ENCODE measurements around the gene SLC27A5.
"Not testable (repeated sequence)": the region's sequence is repeated elsewhere in the genome, so short reads cannot be mapped to it uniquely, and the experiment has no call there.

The SLC27A5 gene

GRCh38 chr19:58521651-58522050, 9.9 kb upstream of the SLC27A5 start:
- DNase-seq, result no peak

- DNase-seq, result no peak
These were observed 8.4 kb upstream of the SLC27A5 start for GRCh38 chr19:58520257-58520599.

DNA sequence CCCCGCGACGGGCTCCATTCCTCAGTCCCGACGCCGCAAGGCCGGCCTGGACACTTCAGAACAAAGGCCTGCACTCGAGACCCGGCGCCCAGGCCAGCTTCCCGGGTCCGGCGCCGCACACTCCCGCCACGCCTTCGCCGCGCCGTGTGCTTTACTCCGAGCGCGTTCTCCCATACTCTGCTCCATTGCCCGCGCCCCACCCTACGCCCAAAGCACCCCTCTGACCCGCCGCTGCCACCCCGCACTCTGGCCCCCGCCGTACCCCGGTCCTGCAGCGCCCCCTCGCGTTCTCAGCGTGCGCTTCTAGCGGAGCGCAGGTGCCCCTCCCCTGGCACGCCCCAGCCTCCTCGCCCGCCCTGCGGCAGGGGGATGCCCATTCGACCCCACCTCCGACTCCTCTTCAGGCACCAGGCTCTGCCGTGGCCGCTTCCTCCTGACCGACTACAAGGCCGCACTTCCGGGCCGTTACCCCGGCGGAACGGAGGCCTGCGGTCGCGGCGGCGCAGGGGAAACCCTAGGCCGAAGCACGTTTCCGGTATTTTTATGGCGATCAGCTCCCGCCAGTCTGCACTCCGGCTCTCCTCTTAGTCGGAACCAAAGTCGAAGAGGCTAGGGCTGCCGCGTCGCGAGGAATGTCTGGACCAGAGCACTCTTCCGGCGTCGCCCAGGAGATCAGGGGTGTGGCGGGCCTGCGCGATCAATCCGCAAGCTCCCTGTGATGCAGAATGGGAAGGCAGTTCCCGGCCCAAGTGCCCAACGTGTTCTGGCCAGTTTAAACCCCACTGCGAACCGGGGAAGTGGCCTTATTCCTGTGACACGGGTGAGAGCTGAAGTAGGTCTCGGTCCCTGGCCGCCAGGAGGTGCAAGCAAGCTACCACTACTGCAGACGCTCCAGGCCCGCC, 7.8 kb upstream of the SLC27A5 start, which contains the start of gene ZBTB45:
Gene ZBTB45, minus strand, starts transcription at position 456 of the 902 bp plus-strand sequence. CDS start 2,137 bp downstream, outside the sequence.
- peak; percentile 94 to 95 for DNase-seq

- DNase-seq, result peak; percentile 71 to 73
These were observed 7.2 kb upstream of the SLC27A5 start for GRCh38 chr19:58519087-58519354.

DNA sequence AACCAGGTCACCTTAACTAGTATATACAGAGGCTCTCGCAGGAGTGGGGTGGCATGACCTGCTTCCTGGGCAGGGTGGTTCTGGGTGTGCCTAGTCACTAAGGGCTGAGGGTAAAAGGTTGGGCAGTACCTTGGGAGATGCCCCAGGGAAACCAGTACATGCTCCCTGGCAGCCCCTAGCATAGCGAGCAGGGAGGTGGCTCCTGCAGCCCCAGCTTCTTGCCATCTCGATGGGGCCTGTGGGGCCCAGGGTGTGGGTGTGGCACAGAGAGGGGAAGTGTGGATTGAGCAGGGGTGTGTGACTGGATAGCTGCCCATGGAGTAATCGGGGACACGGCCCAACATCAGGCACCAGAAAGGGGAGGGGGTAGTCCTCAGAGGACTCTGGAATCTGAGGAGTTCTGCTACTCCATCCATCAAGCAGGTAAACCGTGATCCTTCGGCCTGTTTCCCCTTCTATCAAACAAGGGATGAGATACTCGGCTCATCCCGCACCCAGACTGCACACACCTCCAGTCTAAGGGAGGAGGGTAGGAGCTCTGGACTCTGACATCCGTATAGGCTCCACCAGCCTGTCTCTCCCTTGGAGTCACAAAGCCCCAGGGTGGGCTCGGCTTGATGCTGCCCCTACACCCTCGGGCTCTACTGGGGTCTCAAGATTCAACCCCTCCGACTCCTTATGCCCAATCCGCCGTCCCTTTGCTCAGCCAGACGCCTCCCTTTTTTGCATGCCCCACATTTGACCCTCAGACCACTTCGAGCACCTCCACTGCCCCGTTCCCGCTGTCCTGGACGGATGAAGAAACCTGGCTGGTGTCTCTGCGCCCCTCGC, 6.7 kb upstream of the SLC27A5 start:
- peak in 1 of 2 experiments; percentile 46 for DNase-seq

DNA sequence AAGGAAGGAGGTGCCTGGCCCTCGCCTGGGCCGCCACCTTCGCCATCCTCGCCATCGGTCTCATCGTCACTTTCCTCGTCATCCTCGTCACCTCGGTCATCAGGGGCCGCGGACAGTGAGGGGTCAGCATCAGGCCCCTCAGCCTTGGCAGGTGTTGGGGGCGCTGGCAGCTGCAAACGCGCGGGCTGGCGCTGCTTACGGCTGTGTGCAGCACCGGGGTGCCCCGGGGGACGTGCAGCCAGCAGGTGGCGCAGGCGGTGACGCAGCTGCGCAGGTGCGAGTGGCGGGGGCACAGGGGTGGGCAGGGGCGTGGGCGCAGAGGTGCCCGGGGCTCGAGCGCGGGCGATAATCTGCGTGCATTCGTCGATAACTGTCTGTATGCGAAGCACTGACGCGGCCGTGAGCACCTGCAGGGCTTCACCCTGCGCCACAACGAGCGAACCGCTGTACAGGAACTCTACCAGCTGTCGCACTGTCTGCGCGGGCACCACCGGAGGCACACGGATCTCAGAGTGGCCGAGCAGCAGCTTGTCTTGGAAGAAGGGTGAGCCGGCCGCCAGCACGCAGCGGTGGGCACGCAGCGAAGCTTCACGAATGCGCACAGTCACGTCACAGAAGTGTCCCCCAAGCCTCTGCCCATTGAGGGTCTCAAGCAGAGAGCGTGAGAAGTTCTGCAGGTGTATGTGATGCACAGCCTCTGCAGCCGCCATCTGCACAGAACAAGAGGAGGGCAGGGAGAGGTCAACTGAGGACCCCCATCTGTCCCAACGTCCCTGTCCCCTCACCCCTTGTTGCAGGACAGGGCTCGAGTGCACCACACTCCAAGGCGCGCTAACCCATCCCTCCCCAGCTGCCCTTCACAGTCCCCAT, 5.4 kb upstream of the SLC27A5 start:
- DNase-seq, result peak in 1 of 2 experiments; percentile 32

DNA sequence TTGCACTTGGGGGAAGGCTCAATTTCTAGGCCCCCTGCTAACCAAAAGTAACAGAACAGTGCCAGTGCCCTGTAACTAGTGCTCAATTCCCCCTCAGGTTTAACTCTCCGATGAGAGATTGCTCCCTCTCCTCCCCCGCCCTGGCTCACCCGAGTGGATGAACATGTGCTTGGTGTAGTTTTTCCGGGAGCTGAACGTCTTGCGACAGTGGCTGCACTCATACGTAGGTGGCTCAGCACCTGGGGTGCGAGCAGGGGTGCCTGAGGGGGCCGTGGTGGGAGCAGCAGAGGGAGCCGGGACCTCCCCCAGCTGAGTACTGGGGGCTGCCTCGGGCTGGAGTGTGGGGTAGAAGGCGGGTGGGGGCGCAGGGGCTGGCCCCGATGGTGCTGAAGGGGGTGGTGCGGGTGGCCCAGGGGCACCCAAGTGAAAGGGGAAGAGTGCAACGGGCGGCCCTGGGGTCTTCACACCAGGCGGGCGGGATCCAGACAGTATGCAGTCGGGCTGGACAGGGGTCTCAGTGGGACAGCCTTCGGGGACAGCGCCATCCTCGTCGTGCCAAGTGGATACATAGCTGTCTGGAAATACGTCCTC, 4.5 kb upstream of the SLC27A5 start:
- DNase-seq, result no peak

DNA sequence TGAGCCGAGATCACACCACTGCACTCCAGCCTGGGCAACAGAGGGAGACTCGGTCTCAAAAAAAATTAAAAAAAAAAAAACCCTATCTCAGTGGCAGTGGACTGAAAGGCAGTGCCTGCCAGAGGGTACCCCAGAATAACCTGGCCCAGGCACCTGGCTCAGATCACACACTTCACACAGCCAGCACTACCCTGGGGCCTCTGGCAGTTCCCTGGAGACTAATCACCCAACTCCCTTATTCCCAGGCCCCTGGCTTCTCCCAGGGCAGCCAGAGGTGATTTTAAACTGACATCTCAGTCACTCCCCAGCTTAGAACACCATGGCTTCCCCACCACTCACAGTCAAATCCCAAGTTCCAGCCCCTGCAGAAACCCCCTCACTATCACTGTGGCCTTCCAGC, 3.5 kb upstream of the SLC27A5 start:
- no peak for DNase-seq

DNA sequence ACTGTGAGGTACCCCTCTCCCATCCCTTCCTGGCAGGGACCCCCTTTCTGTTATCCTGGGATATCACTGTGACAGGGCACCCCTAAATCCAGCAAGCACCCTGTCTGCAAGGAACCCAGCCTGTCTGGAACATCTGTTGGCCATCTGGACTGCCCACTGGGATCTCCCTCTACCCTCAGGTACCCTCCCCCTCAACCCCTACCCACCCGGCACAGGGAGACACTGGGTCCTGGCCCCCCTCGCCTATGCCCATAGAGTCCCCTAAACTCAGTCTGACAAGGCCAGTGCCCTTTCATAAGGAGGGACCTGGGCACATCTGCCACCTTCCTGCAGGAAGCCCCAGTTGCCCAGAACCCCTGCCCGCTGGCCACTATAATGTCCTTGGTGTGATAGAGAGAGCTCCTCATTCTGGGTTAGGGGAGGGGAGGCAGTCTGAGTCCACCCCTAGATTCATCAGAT, 2.8 kb upstream of the SLC27A5 start:
- DNase-seq, result no peak

DNA sequence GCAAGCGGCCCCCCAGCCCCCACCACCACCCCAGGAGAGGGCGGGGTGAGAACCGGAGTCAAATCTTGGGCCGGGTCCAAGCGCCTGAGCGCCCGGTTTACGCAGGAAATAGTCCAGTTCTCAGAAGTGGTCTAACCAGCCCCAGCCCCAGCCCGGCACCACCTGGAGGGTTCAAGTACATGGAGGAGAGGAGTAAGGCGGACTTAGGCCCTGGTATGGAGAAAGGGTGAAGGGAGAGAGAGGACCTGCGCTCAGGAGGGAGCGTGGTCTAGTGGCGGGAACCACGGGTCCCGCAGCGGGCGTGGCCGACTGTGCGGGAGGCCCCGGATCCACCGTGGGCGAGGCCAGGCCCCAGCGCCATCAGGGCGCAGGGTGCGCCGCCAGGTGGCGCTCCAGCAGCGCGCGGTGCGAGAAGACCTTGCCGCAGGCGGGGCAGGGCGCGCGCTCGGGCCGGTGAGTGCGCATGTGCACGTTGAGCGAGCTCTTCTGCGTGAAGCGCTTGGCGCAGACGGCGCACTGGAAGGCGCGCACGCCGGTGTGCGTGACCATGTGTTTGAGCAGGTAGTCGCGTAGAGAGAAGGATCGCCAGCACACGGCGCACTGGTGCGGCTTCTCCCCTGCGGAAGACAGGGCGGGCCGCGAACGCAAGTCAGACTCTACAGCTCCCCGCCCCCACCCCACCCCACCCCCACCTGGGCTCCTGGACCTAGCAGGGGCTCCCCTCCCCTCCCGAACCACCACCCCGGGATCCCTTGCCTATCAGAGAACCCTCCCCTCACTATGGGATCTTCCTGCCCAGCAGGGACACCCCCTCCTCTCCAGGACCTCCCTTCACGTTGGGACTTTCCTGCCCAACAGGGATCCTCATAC, 2.1 kb upstream of the SLC27A5 start:
- DNase-seq, result peak; percentile 98

DNA sequence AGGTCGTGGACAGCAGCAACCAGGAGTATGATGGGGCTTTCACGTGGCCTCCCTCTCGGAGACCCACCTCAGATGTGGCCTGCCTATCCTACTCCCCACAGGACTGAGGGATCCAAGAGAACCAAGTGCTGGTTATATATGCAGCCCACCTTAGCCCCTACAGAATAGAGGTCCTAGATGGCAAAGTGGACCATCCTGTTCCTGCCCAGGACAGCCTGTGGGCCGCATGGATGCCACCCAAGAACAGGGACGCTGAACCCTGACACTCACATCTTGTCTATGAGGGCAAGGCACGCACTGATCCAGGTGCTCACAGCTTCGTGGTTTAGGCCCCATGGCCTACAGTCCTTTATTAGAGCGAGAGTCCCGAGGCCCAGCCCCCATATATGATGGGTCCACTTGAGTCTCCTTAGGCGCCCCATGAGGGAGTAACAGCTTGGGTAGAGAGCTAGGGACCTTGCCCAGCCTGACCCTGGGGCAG, 1.5 kb upstream of the SLC27A5 start:
- no peak for DNase-seq

GRCh38 chr19:58510084-58510862, 1.5 kb downstream of the SLC27A5 start:
- no peak for DNase-seq

GRCh38 chr19:58509731-58510083, 2.1 kb downstream of the SLC27A5 start:
- no peak for DNase-seq

DNA sequence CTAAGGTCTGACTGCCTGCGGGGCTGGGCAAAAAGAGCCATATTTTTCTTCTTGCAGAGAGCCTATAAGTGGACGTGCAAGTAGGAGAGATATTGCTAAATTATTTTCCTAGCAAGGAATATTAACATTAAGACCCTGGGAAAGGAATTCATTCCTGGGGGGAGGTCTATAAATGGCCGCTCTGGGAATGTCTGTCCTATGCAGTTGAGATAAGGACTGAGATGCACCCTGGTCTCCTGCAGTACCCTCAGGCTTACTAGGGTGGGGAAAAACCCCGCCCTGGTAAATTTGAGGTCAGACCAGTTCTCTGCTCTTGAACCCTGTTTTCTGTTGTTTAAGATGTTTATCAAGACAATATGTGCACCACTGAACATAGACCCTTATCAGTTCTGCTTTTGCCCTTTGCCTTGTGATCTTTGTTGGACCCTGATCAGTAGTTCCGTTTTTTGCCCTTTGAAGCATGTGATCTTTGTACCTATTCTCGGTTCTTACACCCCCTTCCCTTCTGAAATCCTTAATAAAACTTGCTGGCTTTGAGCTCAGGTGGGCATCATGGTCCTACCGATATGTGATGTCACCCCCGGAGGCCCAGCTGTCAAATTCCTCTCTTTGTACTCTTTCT, 4.1 kb downstream of the SLC27A5 start:
- DNase-seq, result not testable (repeated sequence)

- no peak for DNase-seq
These were observed 11.6 kb downstream of the SLC27A5 start for GRCh38 chr19:58500242-58500641.

DNA sequence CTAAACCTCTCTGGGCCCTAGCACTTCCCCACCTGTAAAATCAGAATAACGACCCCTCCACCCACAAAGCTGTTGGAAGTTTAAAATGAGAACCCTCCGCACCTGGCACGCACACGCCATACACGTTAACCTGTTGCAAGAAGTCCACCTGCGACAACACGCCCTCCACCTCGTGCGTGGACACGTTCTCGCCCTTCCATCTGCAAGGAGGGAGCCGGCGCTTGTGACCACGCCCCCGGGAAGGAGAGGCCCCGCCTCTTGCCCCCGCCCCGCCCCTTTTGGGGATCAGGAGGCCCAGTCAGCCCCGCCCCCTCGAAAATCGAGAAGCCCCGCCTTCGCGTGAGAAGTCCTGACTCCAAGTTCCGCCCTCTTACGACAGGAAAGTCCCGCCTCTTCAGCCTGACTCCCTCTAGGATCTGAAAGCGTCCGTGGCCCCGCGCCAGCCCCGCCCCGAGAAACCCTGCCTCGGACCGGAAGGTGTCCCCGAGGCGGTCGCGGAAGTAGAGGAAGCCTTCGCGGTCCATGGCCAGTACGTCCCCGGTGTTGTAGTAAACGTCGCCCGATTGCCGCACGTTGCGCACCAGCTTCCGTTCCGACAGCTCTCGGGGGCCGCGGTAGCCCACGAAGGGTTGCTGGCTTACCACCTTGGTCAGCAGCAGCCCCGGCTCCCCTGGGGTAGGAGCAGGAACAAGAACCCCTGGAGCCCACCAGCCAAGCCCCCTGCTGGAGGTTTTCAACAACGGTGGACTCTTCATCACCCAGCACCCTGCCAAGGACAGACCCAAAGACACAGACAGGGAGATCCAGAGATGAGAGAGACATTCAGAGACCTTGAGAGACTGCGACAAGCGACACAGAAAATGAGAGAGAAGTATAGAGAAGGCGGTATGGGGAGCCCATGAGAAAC, 12.5 kb downstream of the SLC27A5 start:
- peak; percentile 99 to 100 for DNase-seq

- no peak for DNase-seq
These were observed 13.3 kb downstream of the SLC27A5 start for GRCh38 chr19:58498316-58499020.

- no peak for DNase-seq
These were observed 14.1 kb downstream of the SLC27A5 start for GRCh38 chr19:58497634-58498170.

Measured in activated T-cell treated with anti-CD3 and anti-CD28 coated beads, Interleukin-2, amount 50 U/mL, for 48 hours (primary cell).